ENCODE data around the gene FYB1.

The FYB1 gene

GRCh38 chr5:39203275-39203922, 16.0 kb downstream of the FYB1 start:
- DNase-seq = no peak

- DNase-seq = no peak
Measured at GRCh38 chr5:39202597-39203274, 16.6 kb downstream of the FYB1 start.

- DNase-seq = no peak
Measured at GRCh38 chr5:39201781-39202596, 17.4 kb downstream of the FYB1 start.

- no peak for DNase-seq
Measured at GRCh38 chr5:39201160-39201780, 18.1 kb downstream of the FYB1 start.

- DNase-seq = no peak
Measured at GRCh38 chr5:39200081-39200480, 19.3 kb downstream of the FYB1 start.

- DNase-seq = no peak
Measured at GRCh38 chr5:39199335-39199734, 20.0 kb downstream of the FYB1 start.

- DNase-seq = no peak
Measured at GRCh38 chr5:39198127-39198526, 21.2 kb downstream of the FYB1 start.

- no peak for DNase-seq
Measured at GRCh38 chr5:39197556-39197955, 21.8 kb downstream of the FYB1 start.

- DNase-seq = no peak
Measured at GRCh38 chr5:39195198-39195826, 24.1 kb downstream of the FYB1 start.

- DNase-seq = no peak
Measured at GRCh38 chr5:39194466-39195136, 24.8 kb downstream of the FYB1 start.

GRCh38 chr5:39193553-39194465, 25.6 kb downstream of the FYB1 start:
- no peak for DNase-seq

- DNase-seq = no peak
Measured at GRCh38 chr5:39192450-39193160, 26.8 kb downstream of the FYB1 start.

- peak in 1 of 2 experiments; percentile 12 for DNase-seq
Measured at GRCh38 chr5:39191216-39191615, 28.1 kb downstream of the FYB1 start.

GRCh38 chr5:39190311-39191102, 28.9 kb downstream of the FYB1 start:
- no peak for DNase-seq

GRCh38 chr5:39189292-39189955, 29.9 kb downstream of the FYB1 start:
- no peak for DNase-seq

- no peak for DNase-seq
Measured at GRCh38 chr5:39187831-39188731, 31.3 kb downstream of the FYB1 start.

GRCh38 chr5:39186722-39187539, 32.4 kb downstream of the FYB1 start:
- no peak for DNase-seq
